ENCODE data around the gene OBI1.

GRCh38 chr13:78632996-78633395 lies 26.0 kb downstream of the OBI1 start:
- TF ChIP-seq POLR2A (IDR thresholded peaks at IDR 0.05) = no peak
- no peak for TF ChIP-seq CTCF (IDR thresholded peaks at IDR 0.05)
